ENCODE results near the gene ATP9B. TPM values are rescaled to one million over a fixed set of nuclear protein-coding genes. Genes with fewer than 3 reads are reported as not detected.

Gene ATP9B
- polyA plus RNA-seq, 3 donors: 7.2 to 20.3 (median 14.0) TPM

DNA sequence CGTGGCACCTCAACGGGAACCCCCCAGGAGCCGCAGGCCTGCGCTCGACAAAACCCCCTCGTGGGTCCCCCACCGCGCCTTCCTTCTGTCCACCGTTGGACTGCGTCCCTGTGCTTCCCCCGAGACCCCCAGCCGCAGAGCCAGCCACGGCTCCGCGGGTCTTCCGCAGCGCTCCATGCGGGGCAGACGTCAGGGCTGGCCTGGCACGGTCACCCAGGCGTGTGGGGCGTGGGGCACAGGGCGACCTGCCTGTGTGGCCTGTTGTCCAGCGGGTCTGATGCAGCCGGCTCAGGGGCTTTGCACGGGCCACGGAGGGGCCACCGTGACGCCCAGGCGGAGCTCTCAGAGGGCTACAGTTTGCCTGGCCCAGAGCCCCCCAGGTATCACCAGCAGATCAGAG lies 337.5 kb downstream of the ATP9B start:
- Mint-ChIP-seq H3K27me3 (ENCODE audit: low read depth in 3 of 3) (peaks cover 0 to 2% (median 0%) of the 10 kb centered on the region in 3 donors), H3K4me3 (peak overlapping the region; percentile 77 to 90), H3K9me3 (peaks cover 0 to 9% (median 6%) of the 10 kb centered on the region in 7 donors), H3K36me3 (peaks cover 27 to 38% of the 10 kb centered on the region in 2 donors), H3K4me1 (peaks cover 46% of the 10 kb centered on the region), H3K27ac (peak overlapping the region; percentile 93 to 99 (median 97))
- H3K9ac ChIP-seq (ENCODE audit: insufficient read depth, low read length, poor library complexity, severe bottlenecking): peak overlapping the region; percentile 57
- no peaks in the 10 kb centered on the region for H3K27me3 ChIP-seq (ENCODE audit: control insufficient read depth in 2 of 2, insufficient read depth in 2 of 2, low read length in 2 of 2)
- peaks cover 30% of the 10 kb centered on the region for H3K79me2 ChIP-seq (ENCODE audit: insufficient read depth, low read length)
- peak overlapping the region in 1 of 3 experiments; percentile 67 for H3K4me3 ChIP-seq (replicated peaks in 1 of 3; ENCODE audit: low read depth in 2 of 3, low read length in 3 of 3)
- H4K20me1 ChIP-seq (ENCODE audit: insufficient read depth, low read length): peaks cover 38% of the 10 kb centered on the region
- H3K4me1 ChIP-seq (ENCODE audit: control insufficient read depth in 1 of 2, insufficient read depth in 2 of 2, low read length in 2 of 2): peaks cover 50 to 53% of the 10 kb centered on the region in 2 donors
- no peak overlapping the region for H2AFZ ChIP-seq (ENCODE audit: insufficient read depth, low read depth, low read length, poor library complexity, severe bottlenecking)
- intact Hi-C loops (cut with micrococcal nuclease): loop anchor here in 1 of 2 donors (10.0 kb wide), 1 partner anchor 628 kb away; the partner anchor contains the start of gene RBFA
- H3K9me3 ChIP-seq (replicated peaks in 1 of 2; ENCODE audit: control insufficient read depth in 1 of 2, insufficient read depth in 1 of 2, low read length in 2 of 2): peaks cover 0 to 5% of the 10 kb centered on the region in 2 donors
- H3K27ac ChIP-seq (ENCODE audit: low read depth in 1 of 2, low read length in 2 of 2): peak overlapping the region; percentile 86 to 90
- peak overlapping the region; percentile 60 for H3K4me2 ChIP-seq (replicated peaks; ENCODE audit: extremely low read depth, low read length, poor library complexity, severe bottlenecking)
- no peak for DNase-seq
- 95% methylated on average over 30 of the region's 30 CpGs for WGBS (ENCODE audit: insufficient coverage)
- TF ChIP-seq, protein P1, sequence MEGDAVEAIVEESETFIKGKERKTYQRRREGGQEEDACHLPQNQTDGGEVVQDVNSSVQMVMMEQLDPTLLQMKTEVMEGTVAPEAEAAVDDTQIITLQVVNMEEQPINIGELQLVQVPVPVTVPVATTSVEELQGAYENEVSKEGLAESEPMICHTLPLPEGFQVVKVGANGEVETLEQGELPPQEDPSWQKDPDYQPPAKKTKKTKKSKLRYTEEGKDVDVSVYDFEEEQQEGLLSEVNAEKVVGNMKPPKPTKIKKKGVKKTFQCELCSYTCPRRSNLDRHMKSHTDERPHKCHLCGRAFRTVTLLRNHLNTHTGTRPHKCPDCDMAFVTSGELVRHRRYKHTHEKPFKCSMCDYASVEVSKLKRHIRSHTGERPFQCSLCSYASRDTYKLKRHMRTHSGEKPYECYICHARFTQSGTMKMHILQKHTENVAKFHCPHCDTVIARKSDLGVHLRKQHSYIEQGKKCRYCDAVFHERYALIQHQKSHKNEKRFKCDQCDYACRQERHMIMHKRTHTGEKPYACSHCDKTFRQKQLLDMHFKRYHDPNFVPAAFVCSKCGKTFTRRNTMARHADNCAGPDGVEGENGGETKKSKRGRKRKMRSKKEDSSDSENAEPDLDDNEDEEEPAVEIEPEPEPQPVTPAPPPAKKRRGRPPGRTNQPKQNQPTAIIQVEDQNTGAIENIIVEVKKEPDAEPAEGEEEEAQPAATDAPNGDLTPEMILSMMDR (IDR thresholded peaks at IDR 0.05): no peak
- peaks cover 9 to 15% of the 10 kb centered on the region in 2 donors for H3K36me3 ChIP-seq (replicated peaks in 1 of 2; ENCODE audit: control insufficient read depth in 1 of 2, insufficient read depth in 2 of 2, low read length in 2 of 2)

DNA sequence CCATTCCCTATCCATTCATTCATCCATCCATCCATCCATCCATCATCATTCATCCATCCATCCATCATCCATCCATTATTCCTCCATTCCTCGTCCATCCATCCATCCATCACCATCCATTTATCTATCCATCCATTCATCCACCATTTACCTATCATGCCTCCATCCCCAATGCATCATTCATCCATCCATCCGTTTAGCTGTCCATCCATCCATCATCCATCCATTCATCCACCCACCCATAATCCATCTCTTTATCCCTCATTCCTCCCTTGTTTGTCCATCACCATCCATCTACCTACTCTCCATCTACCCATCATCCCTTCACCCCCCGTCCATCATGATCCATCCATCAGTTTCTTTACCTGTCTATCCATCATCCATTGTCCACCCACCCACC lies 340.1 kb downstream of the ATP9B start:
- no peak overlapping the region for H3K27ac ChIP-seq (ENCODE audit: low read depth in 1 of 2, low read length in 2 of 2)
- H4K20me1 ChIP-seq (ENCODE audit: insufficient read depth, low read length): peaks cover 52% of the 10 kb centered on the region
- H3K27me3 ChIP-seq (ENCODE audit: control insufficient read depth in 2 of 2, insufficient read depth in 2 of 2, low read length in 2 of 2): no peaks in the 10 kb centered on the region
- no peak overlapping the region for H3K4me3 ChIP-seq (replicated peaks in 1 of 3; ENCODE audit: low read depth in 2 of 3, low read length in 3 of 3)
- Mint-ChIP-seq H3K27ac (no peak overlapping the region), H3K9me3 (peaks cover 0 to 9% (median 6%) of the 10 kb centered on the region in 7 donors), H3K4me1 (peaks cover 26% of the 10 kb centered on the region), H3K4me3 (no peak overlapping the region), H3K36me3 (peaks cover 39 to 55% of the 10 kb centered on the region in 2 donors), H3K27me3 (ENCODE audit: low read depth in 3 of 3) (no peaks in the 10 kb centered on the region)
- peaks cover 0 to 5% of the 10 kb centered on the region in 2 donors for H3K9me3 ChIP-seq (replicated peaks in 1 of 2; ENCODE audit: control insufficient read depth in 1 of 2, insufficient read depth in 1 of 2, low read length in 2 of 2)
- TF ChIP-seq, protein P1 (IDR thresholded peaks at IDR 0.05): no peak
- H3K36me3 ChIP-seq (replicated peaks in 1 of 2; ENCODE audit: control insufficient read depth in 1 of 2, insufficient read depth in 2 of 2, low read length in 2 of 2): peaks cover 34 to 41% of the 10 kb centered on the region in 2 donors
- intact Hi-C loops (cut with micrococcal nuclease): loop anchor here in 1 of 2 donors (10.0 kb wide), 1 partner anchor 625 kb away; the partner anchor contains the start of gene RBFA
- H3K79me2 ChIP-seq (ENCODE audit: insufficient read depth, low read length): peaks cover 25% of the 10 kb centered on the region
- no peak overlapping the region for H3K4me2 ChIP-seq (replicated peaks; ENCODE audit: extremely low read depth, low read length, poor library complexity, severe bottlenecking)
- H3K9ac ChIP-seq (ENCODE audit: insufficient read depth, low read length, poor library complexity, severe bottlenecking): no peak overlapping the region
- WGBS (ENCODE audit: insufficient coverage): 82% methylated on average over 3 of the region's 3 CpGs
- no peak for DNase-seq
- H2AFZ ChIP-seq (ENCODE audit: insufficient read depth, low read depth, low read length, poor library complexity, severe bottlenecking): no peak overlapping the region
- peaks cover 26 to 27% of the 10 kb centered on the region in 2 donors for H3K4me1 ChIP-seq (ENCODE audit: control insufficient read depth in 1 of 2, insufficient read depth in 2 of 2, low read length in 2 of 2)

Data from CD14-positive monocyte (primary cell).